HepG2 (cell line): Measurements from ENCODE around the gene SLC16A6. TPM values are rescaled to one million over a fixed set of nuclear protein-coding genes. Genes with fewer than 3 reads are reported as not detected.

Source experiments
- GPN1 ChIP-seq: sonication (generic); formaldehyde crosslinking; IDR thresholded peaks from 2 replicates; pipeline ENCODE4 v1.5.1; 2020; ENCODE audit warnings: missing genetic modification reagents, borderline replicate concordance
- KLF15 ChIP-seq: sonication (generic); formaldehyde crosslinking; IDR thresholded peaks from 2 replicates; pipeline ENCODE4 v1.8.1; 2023; ENCODE audit warnings: borderline replicate concordance, mild to moderate bottlenecking, inconsistent platforms, missing genetic modification reagents, mixed read lengths
- PAWR ChIP-seq: sonication (generic); formaldehyde crosslinking; IDR thresholded peaks from 2 replicates; pipeline ENCODE4 v1.4.0; 2020; ENCODE audit warnings: missing genetic modification reagents, mild to moderate bottlenecking, borderline replicate concordance
- RAD21 ChIP-seq: fragments of 450-650 bp; formaldehyde crosslinking; IDR thresholded peaks from 2 replicates; pipeline ENCODE4 v1.5.0; 2020; ENCODE audit warnings: mild to moderate bottlenecking
- SIX1 ChIP-seq: sonication (generic); formaldehyde crosslinking; IDR thresholded peaks from 2 replicates; pipeline ENCODE4 v1.4.0; 2020; ENCODE audit warnings: missing genetic modification reagents, borderline replicate concordance
- ZNF850 ChIP-seq: sonication (generic); formaldehyde crosslinking; conservative IDR thresholded peaks from 2 replicates; pipeline ENCODE4 v1.9.0; 2021; ENCODE audit warnings: mild to moderate bottlenecking, missing genetic modification reagents
- polyA plus RNA-seq, 8 experiments: library from polyadenylated mRNA; depleted of rRNA in 3 of 8; stranded (reverse) in 7 of 8; unstranded in 1 of 8; fragments of >200 nt; fragmentation: Illumina TruSeq in 4 of 8; extraction: Trizol in 4 of 8; gene quantifications; 2 replicates each; pipeline versions ENCODE4 v1.2.1 to v1.2.3, GENCODE V29; 2011 to 2016; ENCODE audit warnings: low read depth in 4 of 8, missing spikeins in 1 of 8, mixed read lengths in 1 of 8; ENCODE audit not compliant: insufficient read depth in 1 of 8
- total RNA-seq, 5 experiments: library from RNA; depleted of rRNA; stranded (reverse); fragments of >200 nt; fragmentation: Illumina TruSeq; extraction: Trizol; gene quantifications; 2 replicates each; pipeline ENCODE4 v1.2.3, GENCODE V29; 2016; ENCODE audit warnings: low read depth in 1 of 5
- TF ChIP-seq, protein P1 (sequence below): sonication (generic); formaldehyde crosslinking; IDR thresholded peaks from 2 replicates; pipeline ENCODE4 v1.9.0; 2021; ENCODE audit warnings: missing genetic modification reagents, borderline replicate concordance
- TF ChIP-seq, protein P2 (sequence below): sonication (generic); formaldehyde crosslinking; IDR thresholded peaks from 2 replicates; pipeline ENCODE4 v1.4.0; 2020; ENCODE audit warnings: missing genetic modification reagents, borderline replicate concordance
- TF ChIP-seq, protein P3 (sequence below), 2 experiments: sonication (generic) in 1 of 2; formaldehyde crosslinking in 1 of 2; IDR thresholded peaks; 2 replicates each; pipeline versions ENCODE4 v1.5.1 to v1.6.1; 2011 to 2020; ENCODE audit warnings: borderline replicate concordance in 1 of 2, low read depth in 1 of 2, low read length in 1 of 2, mild to moderate bottlenecking in 1 of 2, missing genetic modification reagents in 1 of 2, moderate library complexity in 1 of 2
- TF ChIP-seq, protein P4 (sequence below): sonication (generic); formaldehyde crosslinking; IDR thresholded peaks from 2 replicates; pipeline ENCODE4 v1.9.0; 2021; ENCODE audit warnings: mild to moderate bottlenecking, missing genetic modification reagents
- TF ChIP-seq, protein P5 (sequence below): sonication (generic); formaldehyde crosslinking; IDR thresholded peaks from 2 replicates; pipeline ENCODE4 v1.8.1; 2023; ENCODE audit warnings: mild to moderate bottlenecking, moderate library complexity, missing genetic modification reagents

SLC16A6 gene
- total and polyA plus RNA-seq, 2 of the 13 experiments (the other 11 are each of a cell fraction or from before 2014, with no cell fraction given): 1.1 to 44.7 TPM

DNA sequence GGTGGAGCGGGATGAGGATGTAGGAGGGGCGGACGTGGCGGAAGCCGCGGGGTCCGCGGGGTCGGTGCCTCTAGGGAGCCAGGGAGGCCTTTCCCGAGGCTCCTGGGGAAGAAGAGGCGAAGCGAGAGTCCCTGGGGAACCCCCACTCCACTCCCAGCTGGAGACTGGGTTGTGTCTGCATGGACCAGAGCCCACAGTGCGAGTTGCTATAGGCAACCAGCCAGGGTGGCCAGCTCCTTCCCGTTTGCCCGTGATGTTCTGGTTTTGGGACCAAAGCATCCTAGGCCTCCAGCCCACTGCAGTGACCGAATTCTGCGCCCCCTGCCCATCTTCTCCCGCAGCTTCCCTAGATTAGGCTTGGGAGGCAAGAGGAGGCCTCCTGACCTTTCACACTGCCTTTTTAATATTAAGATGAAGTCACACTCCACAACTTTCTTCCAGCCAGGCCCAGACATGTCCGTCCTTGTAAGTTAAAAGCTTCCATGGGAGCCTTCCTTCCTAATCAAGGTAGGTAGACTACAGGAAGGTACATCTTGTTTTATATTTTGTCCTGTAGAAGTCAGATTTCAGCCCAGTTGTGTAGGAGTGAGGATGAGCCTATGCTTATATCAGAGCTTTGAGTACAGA is 42.6 kb downstream of the SLC16A6 start (continued):
- TF ChIP-seq, protein P1, sequence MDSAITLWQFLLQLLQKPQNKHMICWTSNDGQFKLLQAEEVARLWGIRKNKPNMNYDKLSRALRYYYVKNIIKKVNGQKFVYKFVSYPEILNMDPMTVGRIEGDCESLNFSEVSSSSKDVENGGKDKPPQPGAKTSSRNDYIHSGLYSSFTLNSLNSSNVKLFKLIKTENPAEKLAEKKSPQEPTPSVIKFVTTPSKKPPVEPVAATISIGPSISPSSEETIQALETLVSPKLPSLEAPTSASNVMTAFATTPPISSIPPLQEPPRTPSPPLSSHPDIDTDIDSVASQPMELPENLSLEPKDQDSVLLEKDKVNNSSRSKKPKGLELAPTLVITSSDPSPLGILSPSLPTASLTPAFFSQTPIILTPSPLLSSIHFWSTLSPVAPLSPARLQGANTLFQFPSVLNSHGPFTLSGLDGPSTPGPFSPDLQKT (CRISPR knock-in tag): no peak
- TF ChIP-seq, protein P2, sequence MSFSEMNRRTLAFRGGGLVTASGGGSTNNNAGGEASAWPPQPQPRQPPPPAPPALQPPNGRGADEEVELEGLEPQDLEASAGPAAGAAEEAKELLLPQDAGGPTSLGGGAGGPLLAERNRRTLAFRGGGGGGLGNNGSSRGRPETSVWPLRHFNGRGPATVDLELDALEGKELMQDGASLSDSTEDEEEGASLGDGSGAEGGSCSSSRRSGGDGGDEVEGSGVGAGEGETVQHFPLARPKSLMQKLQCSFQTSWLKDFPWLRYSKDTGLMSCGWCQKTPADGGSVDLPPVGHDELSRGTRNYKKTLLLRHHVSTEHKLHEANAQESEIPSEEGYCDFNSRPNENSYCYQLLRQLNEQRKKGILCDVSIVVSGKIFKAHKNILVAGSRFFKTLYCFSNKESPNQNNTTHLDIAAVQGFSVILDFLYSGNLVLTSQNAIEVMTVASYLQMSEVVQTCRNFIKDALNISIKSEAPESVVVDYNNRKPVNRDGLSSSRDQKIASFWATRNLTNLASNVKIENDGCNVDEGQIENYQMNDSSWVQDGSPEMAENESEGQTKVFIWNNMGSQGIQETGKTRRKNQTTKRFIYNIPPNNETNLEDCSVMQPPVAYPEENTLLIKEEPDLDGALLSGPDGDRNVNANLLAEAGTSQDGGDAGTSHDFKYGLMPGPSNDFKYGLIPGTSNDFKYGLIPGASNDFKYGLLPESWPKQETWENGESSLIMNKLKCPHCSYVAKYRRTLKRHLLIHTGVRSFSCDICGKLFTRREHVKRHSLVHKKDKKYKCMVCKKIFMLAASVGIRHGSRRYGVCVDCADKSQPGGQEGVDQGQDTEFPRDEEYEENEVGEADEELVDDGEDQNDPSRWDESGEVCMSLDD (CRISPR knock-in tag): peak; percentile 78; the same call in 1 of the 2 replicates
- no peak for TF ChIP-seq GPN1 (CRISPR knock-in tag)
- TF ChIP-seq, protein P3, sequence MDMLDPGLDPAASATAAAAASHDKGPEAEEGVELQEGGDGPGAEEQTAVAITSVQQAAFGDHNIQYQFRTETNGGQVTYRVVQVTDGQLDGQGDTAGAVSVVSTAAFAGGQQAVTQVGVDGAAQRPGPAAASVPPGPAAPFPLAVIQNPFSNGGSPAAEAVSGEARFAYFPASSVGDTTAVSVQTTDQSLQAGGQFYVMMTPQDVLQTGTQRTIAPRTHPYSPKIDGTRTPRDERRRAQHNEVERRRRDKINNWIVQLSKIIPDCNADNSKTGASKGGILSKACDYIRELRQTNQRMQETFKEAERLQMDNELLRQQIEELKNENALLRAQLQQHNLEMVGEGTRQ (IDR thresholded peaks at IDR 0.05; ENCODE audit: low read depth, low read length): no peak
- TF ChIP-seq, protein P3 (CRISPR knock-in tag; IDR thresholded peaks at IDR 0.05; ENCODE audit: borderline replicate concordance): no peak
- TF ChIP-seq PAWR (CRISPR knock-in tag): peak; percentile 13; the same call in 1 of the 2 replicates
- no peak for TF ChIP-seq SIX1 (CRISPR knock-in tag)
- 0 out of 2 replicates have a peak, but pooled peaks have one; percentile 13 for TF ChIP-seq ZNF850 (CRISPR knock-in tag)
- TF ChIP-seq RAD21 (CRISPR knock-in tag): 0 out of 2 replicates have a peak, but pooled peaks have one; percentile 11
- TF ChIP-seq, protein P4, sequence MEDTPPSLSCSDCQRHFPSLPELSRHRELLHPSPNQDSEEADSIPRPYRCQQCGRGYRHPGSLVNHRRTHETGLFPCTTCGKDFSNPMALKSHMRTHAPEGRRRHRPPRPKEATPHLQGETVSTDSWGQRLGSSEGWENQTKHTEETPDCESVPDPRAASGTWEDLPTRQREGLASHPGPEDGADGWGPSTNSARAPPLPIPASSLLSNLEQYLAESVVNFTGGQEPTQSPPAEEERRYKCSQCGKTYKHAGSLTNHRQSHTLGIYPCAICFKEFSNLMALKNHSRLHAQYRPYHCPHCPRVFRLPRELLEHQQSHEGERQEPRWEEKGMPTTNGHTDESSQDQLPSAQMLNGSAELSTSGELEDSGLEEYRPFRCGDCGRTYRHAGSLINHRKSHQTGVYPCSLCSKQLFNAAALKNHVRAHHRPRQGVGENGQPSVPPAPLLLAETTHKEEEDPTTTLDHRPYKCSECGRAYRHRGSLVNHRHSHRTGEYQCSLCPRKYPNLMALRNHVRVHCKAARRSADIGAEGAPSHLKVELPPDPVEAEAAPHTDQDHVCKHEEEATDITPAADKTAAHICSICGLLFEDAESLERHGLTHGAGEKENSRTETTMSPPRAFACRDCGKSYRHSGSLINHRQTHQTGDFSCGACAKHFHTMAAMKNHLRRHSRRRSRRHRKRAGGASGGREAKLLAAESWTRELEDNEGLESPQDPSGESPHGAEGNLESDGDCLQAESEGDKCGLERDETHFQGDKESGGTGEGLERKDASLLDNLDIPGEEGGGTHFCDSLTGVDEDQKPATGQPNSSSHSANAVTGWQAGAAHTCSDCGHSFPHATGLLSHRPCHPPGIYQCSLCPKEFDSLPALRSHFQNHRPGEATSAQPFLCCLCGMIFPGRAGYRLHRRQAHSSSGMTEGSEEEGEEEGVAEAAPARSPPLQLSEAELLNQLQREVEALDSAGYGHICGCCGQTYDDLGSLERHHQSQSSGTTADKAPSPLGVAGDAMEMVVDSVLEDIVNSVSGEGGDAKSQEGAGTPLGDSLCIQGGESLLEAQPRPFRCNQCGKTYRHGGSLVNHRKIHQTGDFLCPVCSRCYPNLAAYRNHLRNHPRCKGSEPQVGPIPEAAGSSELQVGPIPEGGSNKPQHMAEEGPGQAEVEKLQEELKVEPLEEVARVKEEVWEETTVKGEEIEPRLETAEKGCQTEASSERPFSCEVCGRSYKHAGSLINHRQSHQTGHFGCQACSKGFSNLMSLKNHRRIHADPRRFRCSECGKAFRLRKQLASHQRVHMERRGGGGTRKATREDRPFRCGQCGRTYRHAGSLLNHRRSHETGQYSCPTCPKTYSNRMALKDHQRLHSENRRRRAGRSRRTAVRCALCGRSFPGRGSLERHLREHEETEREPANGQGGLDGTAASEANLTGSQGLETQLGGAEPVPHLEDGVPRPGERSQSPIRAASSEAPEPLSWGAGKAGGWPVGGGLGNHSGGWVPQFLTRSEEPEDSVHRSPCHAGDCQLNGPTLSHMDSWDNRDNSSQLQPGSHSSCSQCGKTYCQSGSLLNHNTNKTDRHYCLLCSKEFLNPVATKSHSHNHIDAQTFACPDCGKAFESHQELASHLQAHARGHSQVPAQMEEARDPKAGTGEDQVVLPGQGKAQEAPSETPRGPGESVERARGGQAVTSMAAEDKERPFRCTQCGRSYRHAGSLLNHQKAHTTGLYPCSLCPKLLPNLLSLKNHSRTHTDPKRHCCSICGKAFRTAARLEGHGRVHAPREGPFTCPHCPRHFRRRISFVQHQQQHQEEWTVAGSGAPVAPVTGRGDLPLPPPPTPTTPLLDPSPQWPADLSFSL (CRISPR knock-in tag): peak; percentile 51; the same call in 1 of the 2 replicates
- TF ChIP-seq, protein P5, sequence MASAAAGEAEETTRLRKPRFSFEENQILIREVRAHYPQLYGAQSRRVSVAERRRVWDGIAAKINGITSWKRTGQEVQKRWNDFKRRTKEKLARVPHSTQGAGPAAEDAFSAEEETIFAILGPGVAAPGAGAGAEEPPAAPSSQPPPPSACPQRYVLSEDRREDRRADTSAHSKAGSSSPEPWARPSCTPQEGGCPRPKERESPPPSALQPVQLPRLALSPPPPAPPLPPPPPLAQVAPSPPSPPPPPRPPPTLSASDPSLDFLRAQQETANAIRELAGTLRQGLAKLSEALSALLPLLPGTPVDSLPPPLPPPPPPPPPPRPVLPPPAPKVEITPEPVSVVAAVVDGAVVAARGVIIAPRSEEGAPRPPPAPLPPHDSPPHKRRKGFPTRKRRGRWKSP: 0 out of 2 replicates have a peak, but pooled peaks have one; percentile 11
- 0 out of 2 replicates have a peak, but pooled peaks have one; percentile 55 for TF ChIP-seq KLF15 (CRISPR knock-in tag)
